ENCODE results near the gene ADSL. TPM values are rescaled to one million over a fixed set of nuclear protein-coding genes. Genes with fewer than 3 reads are reported as not detected.

ADSL gene
- total RNA-seq, 1 donor from 2014 or later: 74.1 TPM

GRCh38 chr22:40326905-40327735, 19.2 kb upstream of the ADSL start:
- TF ChIP-seq, protein P1, sequence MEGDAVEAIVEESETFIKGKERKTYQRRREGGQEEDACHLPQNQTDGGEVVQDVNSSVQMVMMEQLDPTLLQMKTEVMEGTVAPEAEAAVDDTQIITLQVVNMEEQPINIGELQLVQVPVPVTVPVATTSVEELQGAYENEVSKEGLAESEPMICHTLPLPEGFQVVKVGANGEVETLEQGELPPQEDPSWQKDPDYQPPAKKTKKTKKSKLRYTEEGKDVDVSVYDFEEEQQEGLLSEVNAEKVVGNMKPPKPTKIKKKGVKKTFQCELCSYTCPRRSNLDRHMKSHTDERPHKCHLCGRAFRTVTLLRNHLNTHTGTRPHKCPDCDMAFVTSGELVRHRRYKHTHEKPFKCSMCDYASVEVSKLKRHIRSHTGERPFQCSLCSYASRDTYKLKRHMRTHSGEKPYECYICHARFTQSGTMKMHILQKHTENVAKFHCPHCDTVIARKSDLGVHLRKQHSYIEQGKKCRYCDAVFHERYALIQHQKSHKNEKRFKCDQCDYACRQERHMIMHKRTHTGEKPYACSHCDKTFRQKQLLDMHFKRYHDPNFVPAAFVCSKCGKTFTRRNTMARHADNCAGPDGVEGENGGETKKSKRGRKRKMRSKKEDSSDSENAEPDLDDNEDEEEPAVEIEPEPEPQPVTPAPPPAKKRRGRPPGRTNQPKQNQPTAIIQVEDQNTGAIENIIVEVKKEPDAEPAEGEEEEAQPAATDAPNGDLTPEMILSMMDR (IDR thresholded peaks at IDR 0.05): no peak
- H3K4me1 Mint-ChIP-seq (ENCODE audit: unreplicated experiment): peaks cover 4% of the 10 kb centered on the region
- no peak overlapping the region for H3K27ac Mint-ChIP-seq (ENCODE audit: unreplicated experiment)
- H3K9me3 Mint-ChIP-seq (ENCODE audit: unreplicated experiment): no peaks in the 10 kb centered on the region
- H3K36me3 Mint-ChIP-seq (ENCODE audit: unreplicated experiment): peaks cover 39% of the 10 kb centered on the region
- no peak overlapping the region for H3K4me3 Mint-ChIP-seq (ENCODE audit: unreplicated experiment)
- DNase-seq (ENCODE audit: extremely low spot score, unreplicated experiment): no peak
- H3K27me3 Mint-ChIP-seq (ENCODE audit: unreplicated experiment): no peaks in the 10 kb centered on the region

- H3K4me3 Mint-ChIP-seq (ENCODE audit: unreplicated experiment): no peak overlapping the region
- no peak for DNase-seq (ENCODE audit: extremely low spot score, unreplicated experiment)
- peaks cover 5% of the 10 kb centered on the region for H3K4me1 Mint-ChIP-seq (ENCODE audit: unreplicated experiment)
- H3K27ac Mint-ChIP-seq (ENCODE audit: unreplicated experiment): no peak overlapping the region
- H3K36me3 Mint-ChIP-seq (ENCODE audit: unreplicated experiment): peaks cover 33% of the 10 kb centered on the region
- TF ChIP-seq, protein P1 (IDR thresholded peaks at IDR 0.05): no peak
- H3K27me3 Mint-ChIP-seq (ENCODE audit: unreplicated experiment): no peaks in the 10 kb centered on the region
- H3K9me3 Mint-ChIP-seq (ENCODE audit: unreplicated experiment): no peaks in the 10 kb centered on the region
Measured at GRCh38 chr22:40328546-40329456, 17.5 kb upstream of the ADSL start.

DNA sequence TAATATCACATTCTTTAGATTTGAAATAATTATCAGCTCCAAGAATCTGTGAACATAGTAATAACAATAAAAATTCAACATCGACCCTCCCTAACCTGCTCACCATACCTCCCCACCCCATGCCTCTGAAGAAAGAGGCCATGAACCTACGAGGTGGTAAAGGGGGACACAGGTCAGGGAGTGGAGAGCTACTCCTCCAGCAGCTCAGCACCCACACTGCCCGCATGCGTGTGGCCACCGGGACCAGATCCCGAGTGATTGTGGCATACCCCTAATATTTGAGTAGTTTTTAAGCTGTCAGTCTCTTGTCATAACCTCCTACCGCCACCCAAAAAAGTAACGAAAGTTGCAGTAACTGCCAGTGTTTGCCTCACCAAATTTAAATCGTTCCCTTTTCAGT, 16.8 kb upstream of the ADSL start:
- no peak for DNase-seq (ENCODE audit: extremely low spot score, unreplicated experiment)
- TF ChIP-seq, protein P1 (IDR thresholded peaks at IDR 0.05): no peak
- Mint-ChIP-seq H3K27ac (ENCODE audit: unreplicated experiment) (no peak overlapping the region), H3K27me3 (ENCODE audit: unreplicated experiment) (no peaks in the 10 kb centered on the region), H3K4me3 (ENCODE audit: unreplicated experiment) (no peak overlapping the region), H3K4me1 (ENCODE audit: unreplicated experiment) (peaks cover 5% of the 10 kb centered on the region), H3K9me3 (ENCODE audit: unreplicated experiment) (no peaks in the 10 kb centered on the region), H3K36me3 (ENCODE audit: unreplicated experiment) (peaks cover 31% of the 10 kb centered on the region)

DNA sequence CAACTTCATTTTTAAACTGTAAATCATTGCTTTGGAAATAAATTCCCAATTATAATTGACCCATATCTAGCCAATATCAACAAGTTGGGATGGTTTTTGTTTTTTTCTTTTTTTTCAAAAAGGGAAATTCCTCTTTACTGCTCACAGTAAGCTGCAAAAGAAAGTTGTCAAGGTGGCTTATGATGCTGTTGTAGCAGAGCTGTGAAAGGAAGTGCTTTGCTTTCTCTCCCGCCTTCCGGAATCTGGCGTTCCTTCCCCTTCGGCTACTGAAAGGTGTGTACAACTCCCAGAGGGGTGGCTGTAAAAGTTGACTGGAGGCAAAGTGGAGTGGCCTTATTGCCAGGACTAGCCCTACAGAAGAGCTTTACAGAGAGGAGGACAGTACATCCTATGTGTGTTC, 16.2 kb upstream of the ADSL start:
- Mint-ChIP-seq H3K36me3 (ENCODE audit: unreplicated experiment) (peaks cover 29% of the 10 kb centered on the region), H3K4me1 (ENCODE audit: unreplicated experiment) (peaks cover 5% of the 10 kb centered on the region), H3K27ac (ENCODE audit: unreplicated experiment) (no peak overlapping the region), H3K9me3 (ENCODE audit: unreplicated experiment) (no peaks in the 10 kb centered on the region), H3K27me3 (ENCODE audit: unreplicated experiment) (no peaks in the 10 kb centered on the region), H3K4me3 (ENCODE audit: unreplicated experiment) (no peak overlapping the region)
- DNase-seq (ENCODE audit: extremely low spot score, unreplicated experiment): no peak
- TF ChIP-seq, protein P1 (IDR thresholded peaks at IDR 0.05): no peak

GRCh38 chr22:40330615-40331014, 15.7 kb upstream of the ADSL start:
- TF ChIP-seq, protein P1 (IDR thresholded peaks at IDR 0.05): no peak
- no peaks in the 10 kb centered on the region for H3K9me3 Mint-ChIP-seq (ENCODE audit: unreplicated experiment)
- peaks cover 29% of the 10 kb centered on the region for H3K36me3 Mint-ChIP-seq (ENCODE audit: unreplicated experiment)
- H3K27me3 Mint-ChIP-seq (ENCODE audit: unreplicated experiment): no peaks in the 10 kb centered on the region
- H3K4me1 Mint-ChIP-seq (ENCODE audit: unreplicated experiment): peaks cover 5% of the 10 kb centered on the region
- no peak overlapping the region for H3K27ac Mint-ChIP-seq (ENCODE audit: unreplicated experiment)
- H3K4me3 Mint-ChIP-seq (ENCODE audit: unreplicated experiment): no peak overlapping the region
- DNase-seq (ENCODE audit: extremely low spot score, unreplicated experiment): no peak
